Naive thymus-derived CD4-positive, alpha-beta T cell (primary cell): ENCODE data around the gene NMNAT2. TPM values are rescaled to one million over a fixed set of nuclear protein-coding genes. Genes with fewer than 3 reads are reported as not detected.

Source experiments
- ATAC-seq: fragments of 150-1000 bp; cut with Tn5 transposase; 2 replicates; pipeline ENCODE4 v1.10.0; 2021; ENCODE audit warnings: mild to moderate bottlenecking, moderate library complexity
- CTCF ChIA-PET: fragments of 350-600 bp; sonication (Branson Sonifier 250); formaldehyde crosslinking; loops from one replicate; lab custom pipeline; 2021; ENCODE audit warnings: antibody characterized with exemption; lab: Charles Lee
- POLR2A ChIA-PET: fragments of 350-600 bp; sonication (Branson Sonifier 250); formaldehyde crosslinking; loops from one replicate; lab custom pipeline; 2021; ENCODE audit warnings: antibody characterized with exemption, inconsistent platforms; lab: Charles Lee
- DNase-seq, 9 donors: peaks; one replicate each; pipeline versions ENCODE4 v3.0.0 to v3.0.0-alpha.2; 2020 to 2022; ENCODE audit warnings: mixed read lengths in 1 of 9
- H3K27ac ChIP-seq: one replicate; pipeline ENCODE4 v1.7.0; 2013; ENCODE audit warnings: mild to moderate bottlenecking, low read depth, low read length, moderate library complexity
- H3K27me3 ChIP-seq, 2 donors: one replicate each; pipeline ENCODE4 v1.7.0; 2013; ENCODE audit warnings: low read length in 2 of 2, mild to moderate bottlenecking in 2 of 2, moderate library complexity in 2 of 2; ENCODE audit not compliant: control insufficient read depth in 2 of 2, insufficient read depth in 2 of 2
- H3K36me3 ChIP-seq, 3 experiments: 1 replicate in 2 of 3; 2 replicates in 1 of 3; pipeline ENCODE4 v1.7.0; 2013; ENCODE audit warnings: low read length in 3 of 3, mild to moderate bottlenecking in 3 of 3, moderate library complexity in 1 of 3; ENCODE audit not compliant: insufficient read depth in 3 of 3, control insufficient read depth in 2 of 3
- H3K4me1 ChIP-seq, 2 donors: one replicate each; pipeline ENCODE4 v1.7.0; 2013; ENCODE audit warnings: low read length in 2 of 2, mild to moderate bottlenecking in 2 of 2, moderate library complexity in 1 of 2; ENCODE audit not compliant: control insufficient read depth in 2 of 2, insufficient read depth in 2 of 2
- H3K4me3 ChIP-seq: 2 replicates; pipeline ENCODE4 v1.7.0; 2013; ENCODE audit warnings: mild to moderate bottlenecking, low read length
- H3K9me3 ChIP-seq, 3 experiments: 1 replicate in 2 of 3; 2 replicates in 1 of 3; pipeline ENCODE4 v1.7.0; 2013; ENCODE audit warnings: low read length in 3 of 3; ENCODE audit not compliant: control insufficient read depth in 2 of 3
- H3K27ac Mint-ChIP-seq, 9 donors: one replicate each; pipeline ENCODE4 v1.8.0; 2020 to 2022; ENCODE audit warnings: mixed read lengths in 9 of 9, mild to moderate bottlenecking in 8 of 9, moderate library complexity in 5 of 9, inconsistent platforms in 2 of 9
- H3K27me3 Mint-ChIP-seq, 5 donors: one replicate each; pipeline ENCODE4 v1.8.0; 2021 to 2022; ENCODE audit warnings: mixed read lengths in 5 of 5, mild to moderate bottlenecking in 1 of 5
- H3K36me3 Mint-ChIP-seq, 5 donors: one replicate each; pipeline ENCODE4 v1.8.0; 2020 to 2022; ENCODE audit warnings: mixed read lengths in 5 of 5, mild to moderate bottlenecking in 3 of 5, inconsistent platforms in 1 of 5
- H3K4me1 Mint-ChIP-seq, 7 donors: one replicate each; pipeline ENCODE4 v1.8.0; 2020 to 2022; ENCODE audit warnings: mixed read lengths in 7 of 7, mild to moderate bottlenecking in 3 of 7, inconsistent platforms in 1 of 7
- H3K4me3 Mint-ChIP-seq, 10 donors: one replicate each; pipeline ENCODE4 v1.8.0; 2020 to 2022; ENCODE audit warnings: mild to moderate bottlenecking in 10 of 10, mixed read lengths in 10 of 10, moderate library complexity in 6 of 10, inconsistent platforms in 2 of 10
- H3K9me3 Mint-ChIP-seq, 11 donors: one replicate each; pipeline ENCODE4 v1.8.0; 2020 to 2022; ENCODE audit warnings: mixed read lengths in 11 of 11, mild to moderate bottlenecking in 4 of 11, inconsistent platforms in 1 of 11, moderate library complexity in 1 of 11
- intact Hi-C, 2 donors: fragments of 100-400 bp; cut with micrococcal nuclease; formaldehyde crosslinking; loops; one replicate each; pipeline ENCODE4 v1.15.1; 2023
- polyA plus RNA-seq, 2 donors: library from polyadenylated mRNA; unstranded; fragments of 300-500 nt; fragmentation: Illumina TruSeq; gene quantifications; one replicate each; pipeline ENCODE4 v1.2.3, GENCODE V29; 2021
- total RNA-seq, 6 experiments: library from RNA in 5 of 6; stranded (reverse) in 5 of 6; gene quantifications; 1 replicate in 5 of 6; 2 replicates in 1 of 6; pipeline ENCODE4 v1.2.3 and lab custom pipeline; 2021 to 2026

NMNAT2 gene
- total and polyA plus RNA-seq, 7 experiments from 2014 or later = 0.07 to 0.24 TPM; not detected in 5

DNA sequence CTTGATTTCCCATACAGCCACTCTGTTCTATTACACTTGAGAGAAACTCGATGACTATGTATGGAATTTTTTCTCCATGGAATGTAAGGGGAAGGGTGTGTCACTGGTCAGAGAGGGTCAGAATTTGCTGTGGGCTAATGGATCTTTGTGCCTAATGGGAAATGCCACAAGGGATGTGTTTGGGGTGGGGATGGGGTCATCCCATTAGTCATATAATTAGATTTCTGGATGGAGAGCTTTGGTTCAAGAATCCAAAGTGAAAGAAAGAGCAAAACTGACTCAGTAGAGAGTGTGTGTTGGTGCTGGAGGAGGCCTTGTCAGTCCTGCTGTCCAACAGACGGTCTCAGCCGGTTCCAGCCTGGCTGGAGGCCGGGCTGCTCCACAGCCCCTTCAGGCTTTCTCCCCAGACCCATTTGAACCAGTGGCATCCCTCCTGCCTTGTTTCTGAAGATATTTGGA, 145.8 kb downstream of the NMNAT2 start:
- Mint-ChIP-seq H3K4me3 (no peak overlapping the region), H3K27ac (no peak overlapping the region), H3K27me3 (peaks cover 0 to 12% (median 4%) of the 10 kb centered on the region in 5 donors), H3K36me3 (no peaks in the 10 kb centered on the region), H3K9me3 (no peaks in the 10 kb centered on the region), H3K4me1 (no peaks in the 10 kb centered on the region)
- Histone ChIP-seq H3K36me3 (no peaks in the 10 kb centered on the region), H3K4me1 (no peaks in the 10 kb centered on the region), H3K9me3 (no peaks in the 10 kb centered on the region), H3K27ac (no peak overlapping the region), H3K4me3 (no peak overlapping the region), H3K27me3 (no peaks in the 10 kb centered on the region)
- ChIA-PET CTCF (interaction anchor here (0.5 kb wide), 1 partner anchor 1181 kb away, joined by 3 read pairs; no protein-coding TSS in a partner anchor), POLR2A (no interaction called here)
- intact Hi-C loops = no loop called here
- ATAC-seq (no peak), DNase-seq (no peak)

DNA sequence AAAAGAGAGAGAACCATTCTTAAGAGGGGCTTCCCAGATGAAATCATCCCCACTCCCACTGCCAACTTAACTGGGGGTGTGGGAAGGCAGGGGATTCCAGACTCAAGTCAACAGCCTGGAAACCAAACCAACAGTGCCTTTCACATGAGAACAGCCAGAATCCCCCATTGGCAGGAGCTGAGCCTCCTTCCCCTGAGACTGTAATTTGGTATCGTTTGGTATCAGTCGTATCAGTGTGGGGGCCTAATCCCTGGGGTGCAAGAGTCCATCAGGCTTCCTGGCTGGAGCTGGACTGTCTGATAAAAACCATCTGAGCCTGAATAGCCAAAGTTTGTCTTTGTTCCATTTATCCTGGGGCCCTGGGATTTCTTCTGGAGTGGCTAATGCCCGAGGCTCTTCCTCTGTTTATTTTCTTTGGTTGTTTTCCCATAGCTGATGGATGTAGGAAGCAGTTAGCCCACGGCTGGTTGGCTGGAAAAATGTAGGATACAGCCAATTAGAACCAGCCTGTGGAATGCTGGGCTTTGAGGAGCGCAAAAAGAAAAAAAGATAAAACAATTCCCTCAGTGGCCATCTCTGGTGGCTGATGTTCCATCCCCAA, 147.5 kb downstream of the NMNAT2 start:
- ChIA-PET CTCF (no interaction called here), POLR2A (no interaction called here)
- Histone ChIP-seq H3K36me3 (no peaks in the 10 kb centered on the region), H3K27ac (no peak overlapping the region), H3K4me1 (no peaks in the 10 kb centered on the region), H3K27me3 (no peaks in the 10 kb centered on the region), H3K4me3 (no peak overlapping the region), H3K9me3 (no peaks in the 10 kb centered on the region)
- H3K27ac Mint-ChIP-seq = no peak overlapping the region
- no peak for ATAC-seq
- peaks cover 0 to 13% (median 8%) of the 10 kb centered on the region in 5 donors for H3K27me3 Mint-ChIP-seq
- no peaks in the 10 kb centered on the region for H3K4me1 Mint-ChIP-seq
- no peak overlapping the region for H3K4me3 Mint-ChIP-seq
- DNase-seq = no peak
- H3K9me3 Mint-ChIP-seq = no peaks in the 10 kb centered on the region
- peaks cover 0 to 3% (median 0%) of the 10 kb centered on the region in 5 donors for H3K36me3 Mint-ChIP-seq
- intact Hi-C loops = no loop called here

DNA sequence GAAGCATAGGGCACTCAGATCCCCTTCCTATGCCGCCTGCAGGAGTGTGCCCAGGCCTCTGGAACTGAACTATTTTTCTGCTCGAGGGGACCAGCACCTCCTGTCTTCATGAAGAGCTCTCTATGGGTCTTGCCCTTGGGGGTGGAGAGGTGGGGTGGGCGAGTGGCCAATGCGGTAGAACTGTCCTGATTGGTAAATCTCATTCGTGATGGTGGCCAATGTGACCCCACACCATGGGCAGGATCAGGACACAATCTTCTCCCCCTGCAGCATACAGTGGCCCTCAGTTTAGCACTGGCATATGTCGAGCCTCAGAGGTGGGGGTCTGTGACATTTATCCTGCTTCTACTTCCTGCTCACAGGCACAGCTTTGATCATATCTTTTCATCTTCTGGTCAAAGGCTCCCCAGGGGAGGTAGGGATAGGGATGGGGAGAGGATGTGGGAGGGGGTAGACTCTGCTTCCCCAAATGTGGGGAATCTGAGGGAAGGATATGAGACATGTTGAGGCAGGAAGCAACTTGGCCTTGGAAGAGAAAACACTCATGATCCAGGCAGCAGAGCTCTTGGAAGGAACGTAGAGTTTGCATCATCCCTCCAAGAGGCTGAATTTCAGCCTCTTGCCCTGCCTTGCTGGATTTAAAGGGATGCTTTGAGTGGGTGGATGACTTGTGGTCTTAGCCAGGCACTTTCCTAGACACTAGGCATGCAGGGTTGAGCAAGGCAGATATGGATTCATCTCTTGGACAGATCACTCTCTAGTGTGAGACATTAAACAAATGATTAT, 150.3 kb downstream of the NMNAT2 start:
- ChIA-PET CTCF (no interaction called here), POLR2A (no interaction called here)
- no peak overlapping the region for H3K27ac Mint-ChIP-seq
- Histone ChIP-seq H3K9me3 (no peaks in the 10 kb centered on the region), H3K4me1 (no peaks in the 10 kb centered on the region), H3K27me3 (no peaks in the 10 kb centered on the region), H3K4me3 (no peak overlapping the region), H3K36me3 (no peaks in the 10 kb centered on the region), H3K27ac (no peak overlapping the region)
- H3K27me3 Mint-ChIP-seq = peaks cover 7 to 15% (median 12%) of the 10 kb centered on the region in 5 donors
- DNase-seq = no peak
- H3K9me3 Mint-ChIP-seq = no peaks in the 10 kb centered on the region
- no peak for ATAC-seq
- H3K36me3 Mint-ChIP-seq = peaks cover 0 to 3% (median 0%) of the 10 kb centered on the region in 5 donors
- intact Hi-C loops = no loop called here
- H3K4me1 Mint-ChIP-seq = no peaks in the 10 kb centered on the region
- H3K4me3 Mint-ChIP-seq = no peak overlapping the region

DNA sequence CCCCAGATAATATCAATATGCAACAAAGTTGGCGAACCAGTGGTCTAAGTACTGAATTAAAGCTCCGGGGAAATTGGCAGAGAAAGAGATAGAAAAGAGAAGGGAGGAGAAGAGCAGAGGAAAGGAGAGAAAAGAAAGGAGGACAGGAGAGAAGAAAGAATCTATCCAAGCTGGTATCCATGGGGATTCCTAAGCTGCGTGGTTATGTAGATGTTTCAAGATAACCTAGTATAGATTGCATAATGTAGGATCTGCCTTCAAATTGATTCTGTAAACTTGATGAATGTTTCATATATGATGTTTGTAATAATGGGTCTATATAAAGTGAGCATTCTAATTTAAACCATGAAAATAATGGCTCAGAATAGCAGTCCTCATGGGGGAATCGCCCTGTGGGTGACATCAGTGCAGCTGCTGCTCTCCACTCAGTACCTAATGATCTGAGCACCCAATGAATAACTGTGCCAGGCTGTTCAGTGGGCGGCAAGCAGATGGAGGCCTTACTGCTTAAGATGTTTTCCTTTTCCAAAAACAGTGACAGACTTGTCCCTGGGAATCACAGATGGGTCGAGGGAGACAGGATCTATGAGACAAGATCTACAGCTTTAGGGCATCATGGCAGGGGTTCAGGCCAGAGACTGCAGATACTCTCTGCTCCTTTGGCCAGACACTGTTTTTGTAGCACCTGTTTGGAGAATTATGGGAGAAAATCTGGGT, 154.1 kb downstream of the NMNAT2 start:
- Mint-ChIP-seq H3K27me3 (peaks cover 13 to 28% (median 16%) of the 10 kb centered on the region in 5 donors), H3K9me3 (no peaks in the 10 kb centered on the region), H3K4me3 (no peak overlapping the region), H3K36me3 (peaks cover 0 to 3% (median 0%) of the 10 kb centered on the region in 5 donors), H3K4me1 (no peaks in the 10 kb centered on the region), H3K27ac (no peak overlapping the region)
- Histone ChIP-seq H3K27ac (no peak overlapping the region), H3K9me3 (no peaks in the 10 kb centered on the region), H3K4me3 (no peak overlapping the region), H3K4me1 (no peaks in the 10 kb centered on the region), H3K36me3 (no peaks in the 10 kb centered on the region), H3K27me3 (no peaks in the 10 kb centered on the region)
- DNase-seq (no peak), ATAC-seq (no peak)
- intact Hi-C loops = no loop called here
- ChIA-PET CTCF (no interaction called here), POLR2A (no interaction called here)

DNA sequence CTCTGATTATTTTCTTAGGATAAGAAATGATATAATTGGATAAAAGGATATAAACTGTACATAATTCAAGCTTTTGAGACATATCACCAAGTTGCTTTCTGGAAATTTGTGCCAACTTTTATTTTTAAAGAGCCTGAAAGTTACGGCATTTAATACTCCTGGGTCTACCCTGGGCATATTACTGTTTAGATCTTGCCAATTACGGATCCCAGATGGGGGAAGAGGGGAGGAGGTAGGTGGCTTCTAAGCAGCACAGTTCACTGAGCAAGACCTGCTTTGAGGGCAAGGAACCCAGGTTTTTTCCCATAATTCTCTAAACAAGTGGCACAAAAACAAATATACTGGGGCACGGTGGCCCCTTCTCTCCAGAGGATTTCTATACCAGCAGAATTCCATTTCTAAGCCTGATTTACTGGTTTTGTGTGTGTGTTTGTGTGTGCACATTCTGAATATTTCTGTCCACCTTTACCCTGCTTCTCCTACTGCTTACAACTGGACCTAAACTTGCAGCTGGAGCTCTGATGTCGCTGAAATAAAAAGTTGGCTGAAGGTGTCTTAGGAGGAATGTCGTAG, 155.5 kb downstream of the NMNAT2 start:
- H3K36me3 ChIP-seq = no peaks in the 10 kb centered on the region
- H3K27me3 Mint-ChIP-seq = peaks cover 13 to 26% (median 18%) of the 10 kb centered on the region in 5 donors
- peaks cover 0 to 2% (median 0%) of the 10 kb centered on the region in 11 donors for H3K9me3 Mint-ChIP-seq
- ChIA-PET POLR2A (no interaction called here), CTCF (no interaction called here)
- intact Hi-C loops = no loop called here
- H3K27ac Mint-ChIP-seq = no peak overlapping the region
- no peak for DNase-seq
- ATAC-seq = no peak
- H3K4me1 Mint-ChIP-seq = no peaks in the 10 kb centered on the region
- no peak overlapping the region for H3K27ac ChIP-seq
- H3K36me3 Mint-ChIP-seq = peaks cover 0 to 3% (median 0%) of the 10 kb centered on the region in 5 donors
- no peaks in the 10 kb centered on the region for H3K9me3 ChIP-seq
- H3K27me3 ChIP-seq = no peaks in the 10 kb centered on the region
- no peaks in the 10 kb centered on the region for H3K4me1 ChIP-seq
- H3K4me3 ChIP-seq = no peak overlapping the region
- H3K4me3 Mint-ChIP-seq = no peak overlapping the region

DNA sequence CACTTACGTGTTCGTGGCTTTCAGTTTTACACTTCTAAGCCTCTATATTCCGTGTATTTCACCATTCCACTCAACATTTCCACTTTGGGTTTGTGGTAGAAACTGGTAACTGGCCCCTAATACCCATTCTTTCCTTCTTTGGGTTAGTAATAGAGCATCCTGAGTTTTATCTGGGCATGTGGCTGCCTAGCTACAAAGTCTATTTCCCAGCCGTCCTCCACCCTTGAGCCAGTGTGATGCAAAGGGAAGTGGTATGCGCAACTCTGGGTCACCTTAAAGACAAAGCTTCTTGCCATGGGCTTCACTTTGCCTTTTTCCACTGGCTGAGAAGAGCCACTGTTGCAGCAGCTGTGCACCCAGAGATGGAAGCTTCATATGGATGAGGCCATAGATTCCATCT, 158.3 kb downstream of the NMNAT2 start:
- no peak overlapping the region for H3K4me3 Mint-ChIP-seq
- no peak for ATAC-seq
- H3K4me1 Mint-ChIP-seq = no peaks in the 10 kb centered on the region
- DNase-seq = no peak
- peaks cover 4 to 31% (median 13%) of the 10 kb centered on the region in 5 donors for H3K27me3 Mint-ChIP-seq
- peaks cover 0 to 2% (median 0%) of the 10 kb centered on the region in 11 donors for H3K9me3 Mint-ChIP-seq
- Histone ChIP-seq H3K27me3 (no peaks in the 10 kb centered on the region), H3K9me3 (no peaks in the 10 kb centered on the region), H3K4me1 (no peaks in the 10 kb centered on the region), H3K36me3 (no peaks in the 10 kb centered on the region), H3K4me3 (no peak overlapping the region), H3K27ac (no peak overlapping the region)
- H3K36me3 Mint-ChIP-seq = no peaks in the 10 kb centered on the region
- CTCF ChIA-PET = interaction anchor here (0.7 kb wide), 1 partner anchor 295 kb away, joined by 3 read pairs; no protein-coding TSS in a partner anchor
- no peak overlapping the region for H3K27ac Mint-ChIP-seq
- intact Hi-C loops = no loop called here
- POLR2A ChIA-PET = no interaction called here
